ENCODE measurements around the gene TOX2.

GRCh38 chr20:44084891-44085290 lies 170.2 kb downstream of the TOX2 start:
- TF ChIP-seq CTCF (tag by site-specific recombination; IDR thresholded peaks at IDR 0.05) = no peak
- TF ChIP-seq YY1 (tag by site-specific recombination; IDR thresholded peaks at IDR 0.05) = no peak
- TF ChIP-seq ZNF423 (tag by site-specific recombination; IDR thresholded peaks at IDR 0.05) = no peak
- no peak for TF ChIP-seq KLF1 (tag by site-specific recombination; IDR thresholded peaks at IDR 0.05)
- TF ChIP-seq ZNF148 (tag by site-specific recombination; IDR thresholded peaks at IDR 0.05; ENCODE audit: borderline replicate concordance) = no peak
- no peak for TF ChIP-seq ZNF140 (tag by site-specific recombination; IDR thresholded peaks at IDR 0.05)

All from HEK293 (cell line).